HuH-7.5 (cell line): ENCODE results near the gene LRRK1.
"Not testable (repeated sequence)": the region's sequence is repeated elsewhere in the genome, so short reads cannot be mapped to it uniquely, and the experiment has no call there.

Source experiments
- DNase-seq: peaks from one replicate; pipeline ENCODE4 v3.0.0; 2011; ENCODE audit warnings: low spot score

The LRRK1 gene

DNA sequence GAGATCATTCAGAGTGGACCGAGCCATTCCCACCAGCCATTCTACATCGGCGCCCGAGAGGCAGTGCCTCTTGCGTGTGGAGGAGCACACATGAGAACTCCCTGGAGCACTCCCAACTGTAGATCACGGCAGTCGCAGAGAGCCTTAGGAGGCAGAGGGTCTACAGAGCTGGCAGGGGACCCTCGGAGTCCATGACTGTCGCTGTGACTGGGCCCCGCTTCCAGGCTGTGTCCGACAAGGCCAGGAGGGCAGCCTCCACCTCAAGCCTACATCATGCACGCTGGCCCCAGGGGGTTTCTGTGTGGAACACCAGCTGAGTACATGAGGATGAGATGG is 173.7 kb downstream of the LRRK1 start:
- DNase-seq = no peak

GRCh38 chr15:101093958-101094357 is 174.8 kb downstream of the LRRK1 start:
- DNase-seq = no peak

DNA sequence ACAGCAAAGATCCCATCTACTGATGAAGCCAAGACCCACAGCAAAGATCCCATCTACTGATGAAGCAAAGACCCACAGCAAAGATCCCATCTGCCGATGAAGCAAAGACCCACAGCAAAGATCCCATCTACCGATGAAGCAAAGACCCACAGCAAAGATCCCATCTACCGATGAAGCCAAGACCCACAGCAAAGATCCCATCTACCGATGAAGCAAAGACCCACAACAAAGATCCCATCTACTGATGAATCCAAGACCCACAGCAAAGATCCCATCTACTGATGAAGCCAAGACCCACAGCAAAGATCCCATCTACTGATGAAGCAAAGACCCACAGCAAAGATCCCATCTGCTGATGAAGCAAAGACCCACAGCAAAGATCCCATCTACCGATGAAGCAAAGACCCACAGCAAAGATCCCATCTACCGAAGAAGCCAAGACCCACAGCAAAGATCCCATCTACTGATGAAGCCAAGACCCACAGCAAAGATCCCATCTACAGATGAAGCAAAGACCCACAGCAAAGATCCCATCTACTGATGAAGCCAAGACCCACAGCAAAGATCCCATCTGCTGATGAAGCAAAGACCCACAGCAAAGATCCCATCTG is 176.7 kb downstream of the LRRK1 start:
- DNase-seq = not testable (repeated sequence)

- no peak for DNase-seq
Observed at GRCh38 chr15:101097111-101097510, 178.0 kb downstream of the LRRK1 start.

- no peak for DNase-seq
Observed at GRCh38 chr15:101099183-101099582, 180.0 kb downstream of the LRRK1 start.

- DNase-seq = no peak
Observed at GRCh38 chr15:101100118-101100517, 181.0 kb downstream of the LRRK1 start.

DNA sequence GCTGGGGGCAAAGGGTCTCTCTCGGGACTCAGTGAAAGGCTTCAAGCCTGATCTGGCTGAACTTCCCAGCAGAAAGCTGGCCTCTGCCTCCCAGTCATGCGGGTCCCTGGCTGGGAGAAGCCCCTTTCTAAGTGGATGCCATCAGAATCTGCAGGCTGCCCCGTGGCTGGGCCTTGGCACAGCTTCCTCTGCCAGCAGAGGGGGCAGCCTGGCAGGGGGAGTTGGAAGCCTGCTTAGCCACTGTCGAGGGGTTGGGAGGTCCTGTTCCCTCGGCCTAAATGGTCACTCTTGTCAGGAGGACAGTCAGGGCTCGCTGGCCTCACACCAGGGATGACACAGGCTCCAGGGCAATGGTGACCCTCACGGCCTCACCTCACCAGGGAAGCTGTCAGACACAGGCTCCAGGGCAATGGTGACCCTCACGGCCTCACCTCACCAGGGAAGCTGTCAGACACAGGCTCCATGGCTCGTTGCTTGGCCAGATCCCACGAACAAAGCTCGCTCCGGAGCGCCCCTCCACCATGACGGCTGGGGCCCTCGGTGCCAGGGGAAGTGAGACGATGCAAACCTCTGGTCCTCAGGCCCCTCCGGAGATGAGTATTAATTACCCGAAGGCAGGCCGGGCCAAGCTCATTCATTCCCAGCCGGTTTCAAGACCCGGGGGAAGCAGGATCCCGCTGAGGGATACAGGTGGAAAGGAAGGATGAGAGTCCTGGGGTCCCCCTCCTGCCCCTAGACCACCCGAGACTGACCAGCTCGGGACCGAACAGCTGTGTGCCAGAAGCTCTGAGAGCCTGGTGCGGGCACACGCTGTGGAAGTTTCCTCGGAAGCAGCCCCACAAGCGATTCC is 181.7 kb downstream of the LRRK1 start:
- no peak for DNase-seq

- no peak for DNase-seq
Observed at GRCh38 chr15:101101676-101102075, 182.5 kb downstream of the LRRK1 start.

DNA sequence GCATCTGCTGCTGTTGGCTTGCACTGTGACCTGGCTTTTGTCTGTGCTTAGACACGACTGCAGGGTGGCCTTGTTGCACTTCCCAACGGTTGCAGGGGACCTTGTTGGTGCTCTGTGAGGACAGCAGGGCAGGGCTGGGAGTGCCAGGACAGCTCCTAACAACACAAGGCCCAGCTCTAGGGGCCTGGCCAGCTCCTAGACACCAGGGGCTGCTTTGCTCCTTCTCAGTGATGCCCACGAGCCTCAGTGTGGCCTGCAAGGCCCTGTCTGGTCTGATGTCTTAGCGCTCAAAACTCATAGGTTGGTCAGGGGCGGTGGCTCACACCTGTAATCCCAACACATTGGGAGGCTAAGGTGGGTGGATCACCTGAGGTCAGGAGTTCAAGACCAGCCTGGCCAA is 183.6 kb downstream of the LRRK1 start:
- DNase-seq = no peak

- DNase-seq = no peak
Observed at GRCh38 chr15:101103598-101103997, 184.4 kb downstream of the LRRK1 start.

DNA sequence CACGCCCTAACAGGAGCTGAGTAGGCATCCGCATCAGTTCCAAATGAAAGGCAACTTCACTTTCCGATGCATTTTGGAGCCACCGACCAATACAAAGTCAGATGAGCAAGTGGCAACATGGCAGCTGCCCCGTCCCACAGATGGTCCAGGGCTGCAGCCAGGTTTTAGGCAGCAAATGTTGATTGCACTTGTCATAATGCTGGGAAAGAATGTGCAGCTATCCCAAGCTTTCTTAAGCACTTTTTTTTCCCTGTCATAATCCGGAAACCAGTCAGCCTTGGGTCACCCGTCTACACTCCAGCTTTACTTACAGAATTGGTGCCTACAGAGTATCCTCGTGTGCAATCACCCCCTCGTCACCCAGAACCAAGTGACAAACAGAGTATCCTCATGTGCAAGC is 185.0 kb downstream of the LRRK1 start:
- no peak for DNase-seq

DNA sequence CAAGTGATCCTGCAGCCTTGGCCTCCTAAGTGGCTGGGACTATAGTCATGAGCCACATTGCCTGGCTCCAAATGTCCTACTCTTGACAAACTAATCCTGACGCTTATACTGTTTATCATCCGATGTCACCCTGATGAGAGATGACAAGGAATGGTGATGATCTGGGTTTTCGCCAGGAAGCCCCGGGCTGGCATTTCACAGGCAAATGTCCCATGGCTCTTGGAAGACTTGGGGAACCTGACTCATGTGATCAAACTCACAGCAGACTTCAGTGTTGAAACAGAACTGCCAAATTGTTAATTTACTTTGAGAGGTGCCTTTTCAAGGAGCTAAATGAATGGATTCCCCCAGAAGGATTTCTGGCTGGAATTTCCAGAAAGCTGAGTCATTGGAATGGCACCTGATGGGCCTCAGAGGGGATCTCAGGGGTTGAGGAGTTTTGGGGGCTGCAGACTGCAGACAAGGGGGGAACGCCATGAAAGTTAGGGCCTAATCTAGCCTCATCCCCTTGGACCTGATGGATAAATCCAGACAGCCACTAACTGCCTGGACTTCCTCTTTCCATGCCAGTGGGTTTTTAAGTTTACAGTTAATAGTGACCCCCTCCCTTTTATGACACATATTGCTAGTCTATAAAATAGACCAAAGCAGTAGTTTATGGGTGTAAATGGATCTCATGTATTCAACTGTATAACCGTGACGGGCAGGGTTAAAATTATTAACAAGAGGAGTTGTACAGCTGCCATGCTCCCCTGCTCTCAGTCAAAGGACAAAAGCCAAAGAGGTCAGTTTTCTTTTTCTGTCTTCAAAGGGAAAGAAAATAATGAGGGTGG is 186.1 kb downstream of the LRRK1 start:
- no peak for DNase-seq

- no peak for DNase-seq
Observed at GRCh38 chr15:101107101-101107500, 187.9 kb downstream of the LRRK1 start.

- DNase-seq = no peak
Observed at GRCh38 chr15:101107625-101108460, 188.7 kb downstream of the LRRK1 start.

GRCh38 chr15:101108461-101108775 is 189.3 kb downstream of the LRRK1 start:
- no peak for DNase-seq

- DNase-seq = no peak
Observed at GRCh38 chr15:101108791-101109190, 189.6 kb downstream of the LRRK1 start.

- DNase-seq = no peak
Observed at GRCh38 chr15:101110681-101111569, 191.8 kb downstream of the LRRK1 start.

GRCh38 chr15:101111570-101112262 is 192.6 kb downstream of the LRRK1 start:
- no peak for DNase-seq

GRCh38 chr15:101112336-101113113 is 193.4 kb downstream of the LRRK1 start:
- DNase-seq = no peak
